Fibroblast of lung (primary cell): Measurements from ENCODE around the gene TMEM121B. TPM values are rescaled to one million over a fixed set of nuclear protein-coding genes. Genes with fewer than 3 reads are reported as not detected.

Source experiments
- DNase-seq, 2 donors: peaks; one replicate each; pipeline versions ENCODE4 v3.0.0 to v3.0.0-alpha.2; 2010; ENCODE audit warnings: low read depth in 2 of 2
- H2AFZ ChIP-seq: 2 replicates; pipeline ENCODE4 v1.5.1; 2012; ENCODE audit warnings: low read length, control low read depth, inconsistent platforms
- H3K27ac ChIP-seq: 2 replicates; pipeline ENCODE4 v1.5.1; 2011; ENCODE audit warnings: low read length, control low read depth; ENCODE audit not compliant: insufficient read depth
- H3K27me3 ChIP-seq: 2 replicates; pipeline ENCODE4 v1.5.1; 2011; ENCODE audit warnings: mild to moderate bottlenecking, low read length; ENCODE audit not compliant: control insufficient read depth, insufficient read depth
- H3K36me3 ChIP-seq: 2 replicates; pipeline ENCODE4 v1.5.1; 2011; ENCODE audit warnings: low read length; ENCODE audit not compliant: control insufficient read depth, insufficient read depth
- H3K4me1 ChIP-seq: 2 replicates; pipeline ENCODE4 v1.5.1; 2011; ENCODE audit warnings: low read length; ENCODE audit not compliant: control insufficient read depth, insufficient read depth; ENCODE audit errors: extremely low read depth
- H3K4me2 ChIP-seq: 2 replicates; pipeline ENCODE4 v1.5.1; 2011; ENCODE audit warnings: low read length, control low read depth; ENCODE audit not compliant: insufficient read depth; ENCODE audit errors: extremely low read depth
- H3K4me3 ChIP-seq, 4 experiments: fragments of 200-600 bp in 1 of 4; sonication (generic) in 1 of 4; replicated peaks in 1 of 4; 2 replicates each; pipeline ENCODE4 v1.5.1; 2011 to 2016; ENCODE audit warnings: low read length in 4 of 4, low read depth in 3 of 4, mild to moderate bottlenecking in 3 of 4, control low read depth in 2 of 4, inconsistent platforms in 1 of 4, mixed read lengths in 1 of 4; ENCODE audit not compliant: insufficient read depth in 1 of 4; ENCODE audit errors: control extremely low read depth in 1 of 4
- H3K79me2 ChIP-seq: 2 replicates; pipeline ENCODE4 v1.5.1; 2012; ENCODE audit warnings: mild to moderate bottlenecking, low read length, inconsistent platforms; ENCODE audit not compliant: control insufficient read depth, insufficient read depth
- H3K9ac ChIP-seq: 2 replicates; pipeline ENCODE4 v1.5.1; 2011; ENCODE audit warnings: mild to moderate bottlenecking, low read length, control low read depth; ENCODE audit not compliant: insufficient read depth
- H3K9me3 ChIP-seq: 2 replicates; pipeline ENCODE4 v1.5.1; 2012; ENCODE audit warnings: low read depth, low read length; ENCODE audit not compliant: control insufficient read depth, insufficient read depth
- H4K20me1 ChIP-seq: 2 replicates; pipeline ENCODE4 v1.5.1; 2011; ENCODE audit warnings: low read length; ENCODE audit not compliant: control insufficient read depth, insufficient read depth; ENCODE audit errors: extremely low read depth
- EZH2 ChIP-seq: IDR thresholded peaks from 2 replicates; pipeline ENCODE4 v1.5.1; 2012; ENCODE audit warnings: low read length, control low read depth, mild to moderate bottlenecking; ENCODE audit errors: missing control alignments
- polyA plus RNA-seq, 2 donors: library from polyadenylated mRNA; depleted of rRNA in 1 of 2; stranded (reverse) in 1 of 2; unstranded in 1 of 2; fragments of >200 nt; gene quantifications; 2 replicates each; pipeline ENCODE4 v1.2.1, GENCODE V29; 2011 to 2012; ENCODE audit warnings: missing spikeins in 1 of 2
- total RNA-seq: library from RNA; depleted of rRNA; stranded (reverse); fragments of >200 nt; gene quantifications from 2 replicates; pipeline ENCODE4 v1.2.1, GENCODE V29; 2014
- TF ChIP-seq, protein P1 (sequence below), 2 donors: IDR thresholded peaks in 1 of 2; conservative IDR thresholded peaks in 1 of 2; 1 replicate in 1 of 2; 2 replicates in 1 of 2; pipeline ENCODE4 v1.5.1; 2011 to 2012; ENCODE audit warnings: low read length in 2 of 2, control low read depth in 1 of 2, inconsistent platforms in 1 of 2, low read depth in 1 of 2, mild to moderate bottlenecking in 1 of 2

TMEM121B gene
- total and polyA plus RNA-seq, 2 donors (not counting 1 experiment from before 2014, with no cell fraction given) = under 0.01 to 0.05 TPM

DNA sequence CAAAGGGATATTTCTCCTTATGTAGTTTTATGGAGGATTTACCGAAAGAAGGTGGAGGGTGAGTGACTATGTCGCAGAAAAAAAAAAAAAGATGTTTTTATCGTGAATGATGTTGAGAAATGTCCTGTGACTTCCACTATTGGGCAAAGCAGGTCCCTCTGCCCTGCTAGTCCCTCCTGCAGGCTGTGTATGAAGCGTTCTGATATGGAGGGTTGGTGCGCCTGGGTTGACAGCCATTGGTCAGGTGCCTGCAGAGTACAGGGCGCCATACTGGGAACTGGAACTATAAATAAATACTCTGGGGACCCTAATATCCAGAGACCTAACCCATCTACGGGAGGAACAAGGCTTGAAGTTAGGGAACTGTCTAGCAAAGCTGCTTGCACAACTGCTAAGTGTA lies 34.9 kb downstream of the TMEM121B start:
- Histone ChIP-seq H3K27ac (no peak overlapping the region), H3K4me1 (peaks cover 3% of the 10 kb centered on the region), H3K9me3 (no peaks in the 10 kb centered on the region), H3K9ac (no peak overlapping the region), H2AFZ (no peak overlapping the region), H3K79me2 (peaks cover 15% of the 10 kb centered on the region), H4K20me1 (no peaks in the 10 kb centered on the region), H3K27me3 (no peaks in the 10 kb centered on the region), H3K36me3 (no peaks in the 10 kb centered on the region), H3K4me2 (peak overlapping the region; percentile 75), H3K4me3 (peak overlapping the region in 3 of 4 experiments; percentile 33 to 89 (median 56))
- TF ChIP-seq, protein P1, sequence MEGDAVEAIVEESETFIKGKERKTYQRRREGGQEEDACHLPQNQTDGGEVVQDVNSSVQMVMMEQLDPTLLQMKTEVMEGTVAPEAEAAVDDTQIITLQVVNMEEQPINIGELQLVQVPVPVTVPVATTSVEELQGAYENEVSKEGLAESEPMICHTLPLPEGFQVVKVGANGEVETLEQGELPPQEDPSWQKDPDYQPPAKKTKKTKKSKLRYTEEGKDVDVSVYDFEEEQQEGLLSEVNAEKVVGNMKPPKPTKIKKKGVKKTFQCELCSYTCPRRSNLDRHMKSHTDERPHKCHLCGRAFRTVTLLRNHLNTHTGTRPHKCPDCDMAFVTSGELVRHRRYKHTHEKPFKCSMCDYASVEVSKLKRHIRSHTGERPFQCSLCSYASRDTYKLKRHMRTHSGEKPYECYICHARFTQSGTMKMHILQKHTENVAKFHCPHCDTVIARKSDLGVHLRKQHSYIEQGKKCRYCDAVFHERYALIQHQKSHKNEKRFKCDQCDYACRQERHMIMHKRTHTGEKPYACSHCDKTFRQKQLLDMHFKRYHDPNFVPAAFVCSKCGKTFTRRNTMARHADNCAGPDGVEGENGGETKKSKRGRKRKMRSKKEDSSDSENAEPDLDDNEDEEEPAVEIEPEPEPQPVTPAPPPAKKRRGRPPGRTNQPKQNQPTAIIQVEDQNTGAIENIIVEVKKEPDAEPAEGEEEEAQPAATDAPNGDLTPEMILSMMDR (conservative IDR thresholded peaks at IDR 0.05 in 1 of 2, IDR thresholded peaks at IDR 0.05 in 1 of 2; ENCODE audit: low read depth in 1 of 2, low read length in 2 of 2) = no peak
- TF ChIP-seq EZH2 = no peak
- no peak for DNase-seq

DNA sequence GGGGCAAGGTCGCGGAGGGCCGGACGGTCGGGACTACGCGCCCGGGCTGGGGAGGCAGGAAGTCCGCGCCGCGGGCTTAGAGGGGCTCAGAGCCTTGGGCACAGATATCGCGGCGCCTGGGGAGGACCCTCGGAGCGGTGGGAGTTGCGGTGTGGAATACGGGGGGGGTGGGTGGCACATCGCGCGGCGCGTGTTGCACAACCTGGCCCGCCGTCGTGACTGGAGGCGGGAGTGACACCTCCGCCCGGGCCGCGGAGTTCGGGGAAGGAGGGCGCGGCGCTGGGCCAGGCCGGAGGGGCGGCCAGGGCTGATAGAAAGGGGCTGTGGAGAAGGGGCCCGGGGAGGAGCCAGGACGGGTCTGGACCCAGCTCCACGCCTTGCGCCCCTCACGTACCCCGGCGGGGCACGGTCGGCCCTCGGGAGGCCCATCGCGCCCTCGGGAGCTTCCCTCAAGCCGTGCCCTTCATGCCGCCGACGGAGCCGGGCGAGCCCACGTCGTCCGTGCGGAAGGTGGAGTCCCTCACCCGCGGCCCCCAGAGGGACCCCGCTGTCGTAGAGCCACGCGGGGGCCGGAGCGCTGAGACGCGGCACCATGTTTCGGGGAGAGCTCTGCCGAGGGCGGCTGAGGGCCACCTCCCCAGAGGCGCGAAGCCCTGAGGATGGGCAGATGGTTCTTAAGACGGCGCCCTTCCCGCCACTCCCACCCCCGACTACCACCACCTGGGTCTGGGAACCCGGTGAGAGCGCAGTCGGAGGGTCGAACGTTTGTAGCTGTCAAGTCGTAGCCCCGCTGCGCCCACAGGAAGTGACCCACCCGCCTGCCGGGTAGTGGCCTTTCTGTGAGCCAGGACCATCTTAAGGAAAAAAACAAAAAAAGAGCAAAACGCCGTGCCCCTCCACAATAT lies 35.6 kb downstream of the TMEM121B start:
- Histone ChIP-seq H3K27me3 (no peaks in the 10 kb centered on the region), H3K9me3 (no peaks in the 10 kb centered on the region), H3K4me1 (peaks cover 3% of the 10 kb centered on the region), H2AFZ (peak overlapping the region; percentile 50), H4K20me1 (no peaks in the 10 kb centered on the region), H3K79me2 (peaks cover 12% of the 10 kb centered on the region), H3K4me2 (peak overlapping the region; percentile 75), H3K36me3 (no peaks in the 10 kb centered on the region), H3K9ac (peak overlapping the region; percentile 79), H3K27ac (peak overlapping the region; percentile 67), H3K4me3 (peak overlapping the region; percentile 56 to 89 (median 68))
- peak; percentile 3 to 4 for DNase-seq
- TF ChIP-seq EZH2 = no peak
- TF ChIP-seq, protein P1 (conservative IDR thresholded peaks at IDR 0.05 in 1 of 2, IDR thresholded peaks at IDR 0.05 in 1 of 2; ENCODE audit: low read depth in 1 of 2, low read length in 2 of 2) = no peak

DNA sequence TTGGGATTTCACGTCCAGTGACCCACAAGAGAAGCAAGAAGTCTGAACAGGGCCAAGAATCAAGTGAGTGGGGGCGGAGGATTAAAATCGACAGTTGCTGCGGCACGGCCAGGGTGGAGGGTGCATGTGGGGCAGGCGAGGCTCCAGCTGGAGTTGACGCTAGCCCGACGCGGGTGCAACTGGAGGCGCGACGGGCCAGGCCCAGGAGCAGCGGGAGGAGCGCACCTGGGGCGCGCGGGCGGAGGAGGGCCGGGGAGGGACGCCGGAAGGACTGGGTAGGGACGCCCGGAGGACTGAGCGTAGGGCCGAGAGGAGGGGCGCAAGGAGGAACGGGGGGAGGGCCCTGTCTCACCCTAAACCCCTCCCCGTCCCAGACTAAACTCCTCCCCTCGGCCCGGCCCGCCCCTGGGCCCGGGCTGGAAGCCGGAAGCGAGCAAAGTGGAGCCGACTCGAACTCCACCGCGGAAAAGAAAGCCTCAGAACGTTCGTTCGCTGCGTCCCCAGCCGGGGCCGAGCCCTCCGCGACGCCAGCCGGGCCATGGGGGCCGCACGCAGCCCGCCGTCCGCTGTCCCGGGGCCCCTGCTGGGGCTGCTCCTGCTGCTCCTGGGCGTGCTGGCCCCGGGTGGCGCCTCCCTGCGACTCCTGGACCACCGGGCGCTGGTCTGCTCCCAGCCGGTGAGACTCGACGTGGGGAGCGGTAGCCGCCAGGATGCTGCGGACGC lies 36.4 kb downstream of the TMEM121B start, which contains the start of gene IL17RA:
IL17RA (plus strand) TSS at position 447 of the 723 bp plus-strand sequence; CDS start at position 539, 92 bp downstream.
- peak within 1 kb of the TSS; percentile 79 for H3K9ac ChIP-seq
- H3K27ac ChIP-seq = peak within 1 kb of the TSS; percentile 67
- peaks cover 3% of the 10 kb centered on the region for H3K4me1 ChIP-seq
- H4K20me1 ChIP-seq = no peaks in the 10 kb centered on the region
- peak within 1 kb of the TSS; percentile 75 for H3K4me2 ChIP-seq
- H3K27me3 ChIP-seq = no peaks in the 10 kb centered on the region
- DNase-seq = peak; percentile 80 to 86
- peak within 1 kb of the TSS; percentile 54 for H2AFZ ChIP-seq
- TF ChIP-seq EZH2 = no peak
- TF ChIP-seq, protein P1 (conservative IDR thresholded peaks at IDR 0.05 in 1 of 2, IDR thresholded peaks at IDR 0.05 in 1 of 2; ENCODE audit: low read depth in 1 of 2, low read length in 2 of 2) = no peak
- peaks cover 12% of the 10 kb centered on the region for H3K79me2 ChIP-seq
- peak within 1 kb of the TSS; percentile 56 to 89 (median 68) for H3K4me3 ChIP-seq
- no peaks in the 10 kb centered on the region for H3K36me3 ChIP-seq
- no peaks in the 10 kb centered on the region for H3K9me3 ChIP-seq
